Activated T-helper 2 cell treated with anti-CD3 and anti-CD28 coated beads, Interferon-gamma antibody, Interleukin-2, Interleukin-4, amounts not matched to agents 10 μg/mL and 5 μg/mL and 100 μg/mL, durations not matched to agents 14 hours and 24 hours and 36 hours (primary cell): ENCODE results near the gene HHIPL2. TPM values are rescaled to one million over a fixed set of nuclear protein-coding genes. Genes with fewer than 3 reads are reported as not detected.

Experiments
- DNase-seq: peaks from one replicate; pipeline ENCODE4 v3.0.0; 2021; ENCODE audit warnings: low spot score
- H3K27ac Mint-ChIP-seq: one replicate; pipeline ENCODE4 v1.8.0; 2021; ENCODE audit warnings: mixed read lengths
- H3K27me3 Mint-ChIP-seq: one replicate; pipeline ENCODE4 v1.8.0; 2021; ENCODE audit warnings: low read depth, mixed read lengths
- H3K36me3 Mint-ChIP-seq: one replicate; pipeline ENCODE4 v1.8.0; 2021; ENCODE audit warnings: low read depth, mixed read lengths
- H3K4me1 Mint-ChIP-seq: one replicate; pipeline ENCODE4 v1.8.0; 2021; ENCODE audit warnings: low read depth, mixed read lengths
- H3K4me3 Mint-ChIP-seq: one replicate; pipeline ENCODE4 v1.8.0; 2021; ENCODE audit warnings: low read depth, mild to moderate bottlenecking, moderate library complexity, mixed read lengths
- H3K9me3 Mint-ChIP-seq: one replicate; pipeline ENCODE4 v1.8.0; 2021; ENCODE audit warnings: mixed read lengths
- intact Hi-C: fragments of 100-400 bp; cut with micrococcal nuclease; formaldehyde crosslinking; loops from one replicate; pipeline ENCODE4 v1.15.1; 2023
- total RNA-seq: library from RNA; stranded (reverse); gene quantifications from 2 replicates; pipeline ENCODE4 v1.2.3, GENCODE V29; 2022

HHIPL2 gene
- 0.16 and 0.21 TPM in 2 replicates for total RNA-seq

- H3K36me3 Mint-ChIP-seq, result no peaks in the 10 kb centered on the region
- H3K9me3 Mint-ChIP-seq, result no peaks in the 10 kb centered on the region
- H3K4me3 Mint-ChIP-seq, result no peak within 1 kb of the TSS
- intact Hi-C loops, result no loop called here
- no peaks in the 10 kb centered on the region for H3K4me1 Mint-ChIP-seq
- peaks cover 13% of the 10 kb centered on the region for H3K27me3 Mint-ChIP-seq
- DNase-seq, result no peak
- H3K27ac Mint-ChIP-seq, result no peak within 1 kb of the TSS
These were observed at the start of gene HHIPL2 for GRCh38 chr1:222547944-222548671. HHIPL2 (minus strand) TSS chr1:222548104; CDS start chr1:222548044, 60 bp downstream.

DNA sequence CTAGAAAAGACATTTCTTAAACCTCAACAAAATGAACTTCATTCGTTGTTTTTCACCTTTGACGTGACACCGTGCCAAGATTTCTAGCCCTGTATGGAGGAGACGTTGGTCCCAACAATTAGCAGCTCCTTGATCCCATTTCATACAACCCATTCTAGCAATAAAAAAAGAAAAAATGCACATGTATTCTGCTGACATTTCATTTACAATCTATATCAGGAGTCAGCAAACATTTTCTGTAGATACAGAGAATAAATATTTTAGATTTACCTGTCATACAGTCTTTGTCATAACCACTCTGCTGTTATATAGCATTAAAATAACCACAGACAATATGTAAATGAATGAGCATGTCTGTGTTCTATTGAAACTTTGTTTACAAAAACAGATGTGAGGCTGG, 48.8 kb upstream of the HHIPL2 start:
- Mint-ChIP-seq H3K4me3 (no peak overlapping the region), H3K4me1 (no peaks in the 10 kb centered on the region), H3K27ac (no peak overlapping the region), H3K36me3 (no peaks in the 10 kb centered on the region), H3K27me3 (peaks cover 7% of the 10 kb centered on the region), H3K9me3 (no peaks in the 10 kb centered on the region)
- DNase-seq, result no peak
- intact Hi-C loops, result no loop called here

- DNase-seq, result no peak
- Mint-ChIP-seq H3K4me3 (no peak overlapping the region), H3K9me3 (no peaks in the 10 kb centered on the region), H3K4me1 (peaks cover 5% of the 10 kb centered on the region), H3K36me3 (no peaks in the 10 kb centered on the region), H3K27ac (no peak overlapping the region), H3K27me3 (peaks cover 2% of the 10 kb centered on the region)
- intact Hi-C loops, result no loop called here
These were observed 46.9 kb upstream of the HHIPL2 start for GRCh38 chr1:222594789-222595188.

DNA sequence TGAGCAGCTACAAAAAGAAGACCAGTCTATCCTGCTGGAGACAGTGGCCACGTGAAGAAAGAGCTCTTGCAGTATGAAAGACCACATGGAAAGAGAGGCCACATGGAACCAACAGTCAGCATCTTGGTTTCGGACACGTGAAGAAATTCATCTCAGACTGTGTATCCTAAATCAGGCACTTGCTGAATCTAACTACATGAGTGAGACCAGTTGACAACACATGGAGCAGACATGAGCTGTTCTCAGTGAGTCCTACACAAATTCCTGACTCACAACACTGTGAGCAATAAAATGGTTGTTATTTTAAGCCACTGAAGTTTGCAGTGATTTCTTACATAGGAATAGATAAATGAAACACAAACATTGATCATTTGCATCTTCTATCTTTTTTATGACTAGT, 44.3 kb upstream of the HHIPL2 start:
- Mint-ChIP-seq H3K4me3 (no peak overlapping the region), H3K36me3 (peaks cover 16% of the 10 kb centered on the region), H3K27me3 (no peaks in the 10 kb centered on the region), H3K4me1 (peaks cover 15% of the 10 kb centered on the region), H3K27ac (no peak overlapping the region), H3K9me3 (no peaks in the 10 kb centered on the region)
- intact Hi-C loops, result no loop called here
- no peak for DNase-seq

DNA sequence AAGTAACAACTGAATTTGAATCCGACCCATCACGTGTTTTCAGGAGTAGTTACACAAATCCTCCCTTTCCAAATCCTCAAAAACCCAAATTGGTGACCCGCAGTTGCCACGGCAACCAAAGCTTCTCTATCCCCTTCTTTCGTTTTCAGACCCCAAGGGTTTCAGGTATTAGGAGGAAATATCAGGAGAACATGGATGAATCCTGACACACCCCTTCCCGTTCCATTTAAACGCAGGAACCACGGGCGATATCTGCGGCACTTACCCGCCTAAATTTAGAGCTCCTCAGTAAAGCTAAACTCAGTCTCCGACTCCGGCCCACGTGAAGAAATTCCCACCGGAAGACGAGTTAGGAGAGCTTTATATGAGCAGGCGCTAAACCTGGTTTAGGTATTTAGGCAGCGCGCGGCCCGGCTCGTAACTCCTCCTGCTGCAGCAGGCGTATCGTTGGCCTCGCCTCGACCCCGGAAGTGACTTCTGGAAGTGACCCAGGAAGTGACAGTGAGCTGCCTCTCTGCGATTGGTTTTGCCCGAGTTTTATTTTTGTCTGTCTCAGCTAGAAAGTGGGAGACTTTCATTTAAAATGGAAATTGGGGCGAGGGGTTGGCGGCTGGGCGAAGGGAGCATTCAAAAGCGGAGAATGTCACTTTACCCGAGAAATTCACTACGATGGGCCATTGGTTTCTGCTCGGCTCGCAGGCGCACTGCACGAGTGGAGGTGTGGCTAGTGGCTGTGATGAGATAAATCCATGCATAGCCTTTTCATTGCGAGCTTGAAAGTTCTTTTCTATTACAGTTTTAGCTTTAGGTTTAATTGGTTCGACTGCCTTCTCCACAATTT, 41.8 kb upstream of the HHIPL2 start, which contains the start of gene TAF1A:
TSS of gene TAF1A (minus strand) at position 472 of the 841 bp plus-strand sequence.
- Mint-ChIP-seq H3K4me1 (peaks cover 27% of the 10 kb centered on the region), H3K4me3 (peak within 1 kb of the TSS; percentile 96), H3K27ac (peak within 1 kb of the TSS; percentile 93), H3K27me3 (no peaks in the 10 kb centered on the region), H3K9me3 (no peaks in the 10 kb centered on the region), H3K36me3 (peaks cover 30% of the 10 kb centered on the region)
- intact Hi-C loops, result loop anchor here (1.0 to 5.0 kb wide), 4 partner anchors 28 to 124 kb away; no protein-coding TSS in a partner anchor
- peak; percentile 79 for DNase-seq

DNA sequence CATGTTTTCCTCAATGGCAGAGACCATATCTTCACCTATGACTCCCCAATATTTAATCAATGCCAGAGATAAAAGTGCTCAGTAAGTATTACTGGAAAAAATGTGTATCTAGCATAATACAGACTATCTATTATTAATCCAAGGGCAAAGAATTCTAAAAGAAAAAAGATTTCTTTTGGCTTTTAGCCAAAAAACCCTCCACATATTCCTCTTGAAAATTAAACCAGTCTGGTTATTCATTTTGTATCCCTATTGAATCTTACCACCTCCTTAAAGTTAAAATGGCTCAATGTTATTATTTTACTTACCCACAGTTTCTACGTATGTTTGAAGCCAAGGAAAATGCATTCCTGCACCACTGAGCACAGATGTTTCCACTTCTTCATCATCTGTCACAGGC, 40.2 kb upstream of the HHIPL2 start:
- DNase-seq, result no peak
- intact Hi-C loops, result loop anchor here (5.0 kb wide), 1 partner anchor 44 kb away; no protein-coding TSS in a partner anchor
- H3K27ac Mint-ChIP-seq, result no peak overlapping the region
- H3K36me3 Mint-ChIP-seq, result peaks cover 40% of the 10 kb centered on the region
- H3K4me3 Mint-ChIP-seq, result peak overlapping the region; percentile 45
- no peaks in the 10 kb centered on the region for H3K9me3 Mint-ChIP-seq
- H3K27me3 Mint-ChIP-seq, result no peaks in the 10 kb centered on the region
- H3K4me1 Mint-ChIP-seq, result peaks cover 27% of the 10 kb centered on the region

DNA sequence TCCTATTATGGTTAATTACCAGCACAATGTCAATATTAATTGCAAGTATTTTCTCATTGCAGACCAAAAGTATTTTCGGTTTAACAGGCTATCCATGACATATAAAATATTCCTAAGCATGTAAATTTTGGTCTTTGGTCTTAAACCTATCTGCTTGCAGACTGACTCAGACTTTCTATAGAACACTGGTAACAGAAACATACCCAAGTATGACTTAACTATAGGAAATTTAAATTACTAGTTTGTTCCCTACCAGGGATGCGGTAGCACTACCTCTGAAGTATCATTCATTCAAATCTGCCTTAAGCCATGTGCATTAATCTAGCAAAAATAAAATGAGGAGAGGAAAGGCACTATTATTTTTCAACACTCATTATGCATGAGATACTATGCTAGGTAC, 38.9 kb upstream of the HHIPL2 start:
- intact Hi-C loops, result loop anchor here (5.0 kb wide), 1 partner anchor 45 kb away; no protein-coding TSS in a partner anchor
- Mint-ChIP-seq H3K36me3 (peaks cover 52% of the 10 kb centered on the region), H3K27me3 (no peaks in the 10 kb centered on the region), H3K9me3 (no peaks in the 10 kb centered on the region), H3K4me3 (no peak overlapping the region), H3K27ac (no peak overlapping the region), H3K4me1 (peaks cover 30% of the 10 kb centered on the region)
- DNase-seq, result no peak

GRCh38 chr1:222583079-222583478, 35.2 kb upstream of the HHIPL2 start:
- Mint-ChIP-seq H3K27me3 (no peaks in the 10 kb centered on the region), H3K27ac (no peak overlapping the region), H3K9me3 (no peaks in the 10 kb centered on the region), H3K4me3 (no peak overlapping the region), H3K36me3 (peaks cover 66% of the 10 kb centered on the region), H3K4me1 (peaks cover 18% of the 10 kb centered on the region)
- DNase-seq, result no peak
- intact Hi-C loops, result no loop called here

DNA sequence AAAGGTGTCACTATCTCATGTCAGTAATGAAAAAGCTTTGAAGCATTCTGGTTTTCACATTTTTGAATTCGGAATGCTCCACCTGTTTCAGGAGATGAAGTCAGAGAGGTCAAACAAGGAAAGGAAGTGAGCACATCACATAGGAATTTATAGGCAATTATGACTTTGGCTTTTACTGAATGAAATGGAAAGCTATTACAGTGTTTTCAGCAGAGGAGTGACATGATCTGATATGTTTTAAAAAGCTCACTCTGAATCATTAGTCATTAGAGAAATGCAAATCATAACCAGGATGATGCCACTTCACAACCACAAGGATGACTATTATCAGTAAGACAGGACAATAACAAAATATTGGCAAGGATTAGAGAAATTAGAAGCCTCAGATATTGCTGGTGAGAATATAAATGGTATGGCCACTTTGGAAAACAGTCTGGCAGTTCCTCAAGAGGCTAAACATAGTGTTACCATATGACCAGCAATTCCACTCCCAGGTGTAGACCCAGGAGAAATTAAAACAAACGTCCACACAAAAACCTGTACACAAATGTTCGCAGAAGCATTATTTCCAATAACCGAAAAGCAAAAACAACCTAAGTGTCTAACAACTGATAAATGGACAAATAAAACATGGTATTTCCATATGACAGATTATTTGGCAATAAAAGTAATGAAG, 34.3 kb upstream of the HHIPL2 start:
- Mint-ChIP-seq H3K9me3 (no peaks in the 10 kb centered on the region), H3K4me3 (no peak overlapping the region), H3K27me3 (no peaks in the 10 kb centered on the region), H3K27ac (peak overlapping the region; percentile 17), H3K4me1 (peaks cover 17% of the 10 kb centered on the region), H3K36me3 (peaks cover 66% of the 10 kb centered on the region)
- no peak for DNase-seq
- intact Hi-C loops, result no loop called here

- Mint-ChIP-seq H3K4me3 (no peak overlapping the region), H3K4me1 (peaks cover 5% of the 10 kb centered on the region), H3K36me3 (peaks cover 71% of the 10 kb centered on the region), H3K9me3 (no peaks in the 10 kb centered on the region), H3K27me3 (no peaks in the 10 kb centered on the region), H3K27ac (no peak overlapping the region)
- no peak for DNase-seq
- intact Hi-C loops, result no loop called here
These were observed 31.4 kb upstream of the HHIPL2 start for GRCh38 chr1:222579316-222579715.

GRCh38 chr1:222570837-222571236, 22.9 kb upstream of the HHIPL2 start:
- Mint-ChIP-seq H3K27ac (no peak overlapping the region), H3K27me3 (no peaks in the 10 kb centered on the region), H3K36me3 (peaks cover 62% of the 10 kb centered on the region), H3K9me3 (peaks cover 7% of the 10 kb centered on the region), H3K4me1 (peaks cover 4% of the 10 kb centered on the region), H3K4me3 (no peak overlapping the region)
- intact Hi-C loops, result no loop called here
- DNase-seq, result no peak

- Mint-ChIP-seq H3K4me1 (peaks cover 2% of the 10 kb centered on the region), H3K27me3 (no peaks in the 10 kb centered on the region), H3K4me3 (no peak overlapping the region), H3K27ac (no peak overlapping the region), H3K9me3 (no peaks in the 10 kb centered on the region), H3K36me3 (peaks cover 36% of the 10 kb centered on the region)
- intact Hi-C loops, result no loop called here
- no peak for DNase-seq
These were observed 13.8 kb upstream of the HHIPL2 start for GRCh38 chr1:222561656-222562055.
